Measurements from ENCODE around the gene MRGPRD. TPM values are rescaled to one million over a fixed set of nuclear protein-coding genes. Genes with fewer than 3 reads are reported as not detected.

MRGPRD gene
- total and polyA plus RNA-seq, 2 of the 8 experiments (the other 6 are each of a cell fraction or from before 2014, with no cell fraction given): not detected

- 94% methylated on average over 2 of the region's 2 CpGs; no CpG with 5 or more reads in 1 of the 2 experiments for WGBS, 2 experiments (ENCODE audit: extremely low coverage in 1 of 2, insufficient coverage in 1 of 2, insufficient read length in 1 of 2, insufficient replicate concordance in 2 of 2, low coverage in 1 of 2, low lambda C conversion rate in 2 of 2, missing lambda C conversion rate in 1 of 2)
- TF ChIP-seq CTBP2 (IDR thresholded peaks at IDR 0.05; ENCODE audit: borderline replicate concordance, insufficient read depth, insufficient read length, low read length): no peak
- no peak for TF ChIP-seq RXRA (IDR thresholded peaks at IDR 0.05; ENCODE audit: insufficient read depth, low read depth, low read length)
- TF ChIP-seq YY1 (IDR thresholded peaks at IDR 0.05; ENCODE audit: low read depth, low read length): no peak
- no peak for TF ChIP-seq POU5F1 (IDR thresholded peaks at IDR 0.05; ENCODE audit: low read depth, low read length)
- TF ChIP-seq CREB1 (IDR thresholded peaks at IDR 0.05): no peak
- TF ChIP-seq JUN (IDR thresholded peaks at IDR 0.05; ENCODE audit: low read depth, low read length): no peak
- no peak for TF ChIP-seq ATF2 (IDR thresholded peaks at IDR 0.05; ENCODE audit: low read length)
- no peak for TF ChIP-seq CHD2 (IDR thresholded peaks at IDR 0.05; ENCODE audit: low read length)
- TF ChIP-seq GTF2F1 (IDR thresholded peaks at IDR 0.05; ENCODE audit: borderline replicate concordance, low read depth, low read length): no peak
- no peak for TF ChIP-seq KDM1A (IDR thresholded peaks at IDR 0.05; ENCODE audit: borderline replicate concordance, low read length)
- TF ChIP-seq HDAC6 (IDR thresholded peaks at IDR 0.05; ENCODE audit: low read depth, low read length): no peak
- no peak for TF ChIP-seq MAX (IDR thresholded peaks at IDR 0.05)
- TF ChIP-seq CBX8 (IDR thresholded peaks at IDR 0.05; ENCODE audit: borderline replicate concordance, low read depth, low read length): no peak
Observed at GRCh38 chr11:68982134-68982533, 1.3 kb upstream of the MRGPRD start.

More at GRCh38 chr11:68982134-68982533, 1.3 kb upstream of the MRGPRD start:
- H2BK15ac ChIP-seq (ENCODE audit: low read length): no peak overlapping the region
- POLR2A ChIA-PET (ENCODE audit: partially characterized antibody): interaction anchor here (1.4 kb wide), 1 partner anchor 15 kb away, joined by 3 read pairs; no protein-coding TSS in a partner anchor
- no peaks in the 10 kb centered on the region for H4K20me1 ChIP-seq (replicated peaks in 1 of 2; ENCODE audit: control insufficient read depth in 1 of 2, insufficient read depth in 2 of 2, low read length in 2 of 2)
- no peak overlapping the region for H3K4me2 ChIP-seq (ENCODE audit: insufficient read depth in 1 of 2, low read depth in 2 of 2, low read length in 2 of 2)
- H3K23ac ChIP-seq (ENCODE audit: insufficient read length): no peak overlapping the region
- H2AK5ac ChIP-seq (ENCODE audit: low read depth, low read length): no peak overlapping the region
- H2AFZ ChIP-seq (ENCODE audit: low read length): no peak overlapping the region
- H3K79me2 ChIP-seq (ENCODE audit: control insufficient read depth in 1 of 2, insufficient read depth in 2 of 2, low read length in 2 of 2): no peaks in the 10 kb centered on the region
- H3K4me3 ChIP-seq (ENCODE audit: extremely low read depth in 1 of 4, insufficient read depth in 2 of 4, low read depth in 3 of 4, low read length in 4 of 4): no peak overlapping the region
- no peak overlapping the region for H3K56ac ChIP-seq (replicated peaks; ENCODE audit: insufficient read length, low read depth, low read length)
- H3K4ac ChIP-seq (replicated peaks; ENCODE audit: insufficient read length, low read depth, low read length): no peak overlapping the region
- H2BK120ac ChIP-seq (replicated peaks; ENCODE audit: low read depth, low read length): no peak overlapping the region
- no peak overlapping the region for H4K91ac ChIP-seq (replicated peaks; ENCODE audit: insufficient read length, low read length)
- no peak for DNase-seq (ENCODE audit: low read depth in 1 of 2, low spot score in 2 of 2)
- no peak overlapping the region for H4K5ac ChIP-seq (ENCODE audit: insufficient read length, low read depth, low read length)
- no peak overlapping the region for H3K9ac ChIP-seq (replicated peaks in 1 of 4; ENCODE audit: extremely low read depth in 1 of 4, low read depth in 3 of 4, low read length in 3 of 4)
- H3K4me1 ChIP-seq (replicated peaks in 1 of 4; ENCODE audit: control insufficient read depth in 3 of 4, insufficient read depth in 4 of 4, low read length in 3 of 4): peaks cover 0 to 3% (median 1%) of the 10 kb centered on the region in 4 experiments; a peak in 1 of 7 replicates
- CTCF ChIA-PET (ENCODE audit: partially characterized antibody): no interaction called here
- H3K79me1 ChIP-seq (ENCODE audit: low read depth, low read length): no peaks in the 10 kb centered on the region
- no peak overlapping the region for H3K18ac ChIP-seq (ENCODE audit: extremely low read depth, low read length)
- H2BK12ac ChIP-seq (ENCODE audit: low read depth, low read length): no peak overlapping the region
- H2BK20ac ChIP-seq (ENCODE audit: low read length): no peak overlapping the region
- H3K9me3 ChIP-seq (ENCODE audit: insufficient read depth in 2 of 2, low read depth in 1 of 2, low read length in 1 of 2): peaks cover 2 to 4% of the 10 kb centered on the region in 2 experiments; a peak in 2 of 4 replicates
- FAIRE-seq: no peak
- no peak overlapping the region for H3K27ac ChIP-seq (ENCODE audit: low read depth, low read length)
- H3K36me3 ChIP-seq (ENCODE audit: control insufficient read depth in 2 of 4, insufficient read depth in 4 of 4, low read length in 3 of 4): no peaks in the 10 kb centered on the region
- no peak overlapping the region for H2BK5ac ChIP-seq (ENCODE audit: low read depth, low read length)
- H3K27me3 ChIP-seq (replicated peaks in 1 of 4; ENCODE audit: control insufficient read depth in 3 of 4, extremely low read depth in 1 of 4, insufficient read depth in 3 of 4, low read length in 3 of 4): no peaks in the 10 kb centered on the region; a peak in 2 of 7 replicates
- no peak overlapping the region for H4K8ac ChIP-seq (ENCODE audit: extremely low read depth, insufficient read depth, low read length)
- no peak overlapping the region for H3K14ac ChIP-seq (ENCODE audit: insufficient read length)
- no peaks in the 10 kb centered on the region for H3K23me2 ChIP-seq (ENCODE audit: low read depth, low read length)

Measured in H1 (cell line).